HG02884 (cell line): ENCODE results near the gene MLX.

Experiments used
- ATAC-seq: cut with Tn5 transposase; IDR thresholded peaks from one replicate; pipeline ENCODE4 v1.9.1; 2021; ENCODE audit warnings: mild to moderate bottlenecking, moderate library complexity; ENCODE audit not compliant: unreplicated experiment

Gene MLX

GRCh38 chr17:42566883-42567573 is at the start of gene MLX:
TSS of gene MLX (plus strand) at chr17:42567100. CDS start at chr17:42567125, 25 bp downstream.
- ATAC-seq, result peak; percentile 41

GRCh38 chr17:42517516-42517915 is 49.4 kb upstream of the MLX start:
- ATAC-seq, result no peak

GRCh38 chr17:42518046-42518754 is 48.7 kb upstream of the MLX start:
- ATAC-seq, result no peak

- ATAC-seq, result no peak
These were observed 48.0 kb upstream of the MLX start for GRCh38 chr17:42518755-42519545.

GRCh38 chr17:42519546-42520491 is 47.1 kb upstream of the MLX start:
- no peak for ATAC-seq

- ATAC-seq, result no peak
These were observed 46.4 kb upstream of the MLX start for GRCh38 chr17:42520540-42520951.

GRCh38 chr17:42521036-42521435 is 45.9 kb upstream of the MLX start:
- no peak for ATAC-seq

- ATAC-seq, result no peak
These were observed 45.1 kb upstream of the MLX start for GRCh38 chr17:42521666-42522262.

GRCh38 chr17:42522263-42522790 is 44.6 kb upstream of the MLX start:
- no peak for ATAC-seq

- no peak for ATAC-seq
These were observed 44.1 kb upstream of the MLX start for GRCh38 chr17:42522798-42523278.

- no peak for ATAC-seq
These were observed 41.7 kb upstream of the MLX start for GRCh38 chr17:42525221-42525620.

GRCh38 chr17:42526031-42526444 is 40.9 kb upstream of the MLX start:
- no peak for ATAC-seq

GRCh38 chr17:42527932-42528331 is 39.0 kb upstream of the MLX start:
- no peak for ATAC-seq

- ATAC-seq, result no peak
These were observed 37.8 kb upstream of the MLX start for GRCh38 chr17:42529061-42529460.

GRCh38 chr17:42530952-42531454 is 35.9 kb upstream of the MLX start:
- no peak for ATAC-seq

- no peak for ATAC-seq
These were observed 35.2 kb upstream of the MLX start for GRCh38 chr17:42531455-42532354.

- ATAC-seq, result no peak
These were observed 31.5 kb upstream of the MLX start for GRCh38 chr17:42535155-42536047.

- peak; percentile 85 for ATAC-seq
These were observed 30.9 kb upstream of the MLX start, which contains the start of gene NAGLU for GRCh38 chr17:42536048-42536371. TSS of gene NAGLU (plus strand) at chr17:42536241. CDS start at chr17:42536273, 32 bp downstream.
